Stimulated activated CD4-positive, alpha-beta T cell treated with anti-CD3 and anti-CD28 coated beads, Interleukin-2, amount 100 ng/mL, for 24 hours (primary cell): Measurements from ENCODE around the gene PTS.

Experiments used
- DNase-seq, 2 donors: peaks; one replicate each; pipeline ENCODE4 v3.0.0-alpha.2; 2020

The PTS gene

GRCh38 chr11:112222303-112222702 lies 3.9 kb upstream of the PTS start:
- no peak for DNase-seq

GRCh38 chr11:112223121-112223520 lies 3.1 kb upstream of the PTS start:
- no peak for DNase-seq

- no peak for DNase-seq
Measured at GRCh38 chr11:112223754-112224532, 2.3 kb upstream of the PTS start.

- no peak for DNase-seq
Measured at GRCh38 chr11:112225753-112226061, 521 bp upstream of the PTS start.

GRCh38 chr11:112226831-112227401 lies 688 bp downstream of the PTS start:
- no peak for DNase-seq

- DNase-seq: no peak
Measured at GRCh38 chr11:112227471-112227870, 1.2 kb downstream of the PTS start.

GRCh38 chr11:112228706-112229105 lies 2.5 kb downstream of the PTS start:
- no peak for DNase-seq

- DNase-seq: no peak
Measured at GRCh38 chr11:112229159-112229558, 2.9 kb downstream of the PTS start.

GRCh38 chr11:112229746-112230433 lies 3.7 kb downstream of the PTS start:
- no peak for DNase-seq

GRCh38 chr11:112231952-112232351 lies 5.7 kb downstream of the PTS start:
- no peak for DNase-seq

- DNase-seq: no peak
Measured at GRCh38 chr11:112235750-112236390, 9.6 kb downstream of the PTS start.

- DNase-seq: no peak
Measured at GRCh38 chr11:112237451-112237850, 11.2 kb downstream of the PTS start.

- DNase-seq: no peak
Measured at GRCh38 chr11:112238041-112238440, 11.8 kb downstream of the PTS start.

- no peak for DNase-seq
Measured at GRCh38 chr11:112241486-112241885, 15.3 kb downstream of the PTS start.

GRCh38 chr11:112247201-112247600 lies 21.0 kb downstream of the PTS start:
- no peak for DNase-seq

- DNase-seq: no peak
Measured at GRCh38 chr11:112248201-112248600, 22.0 kb downstream of the PTS start.

- DNase-seq: no peak
Measured at GRCh38 chr11:112249871-112250610, 23.8 kb downstream of the PTS start.

- no peak for DNase-seq
Measured at GRCh38 chr11:112253605-112254242, 27.5 kb downstream of the PTS start.

GRCh38 chr11:112255067-112255720 lies 29.0 kb downstream of the PTS start:
- DNase-seq: no peak

- no peak for DNase-seq
Measured at GRCh38 chr11:112260490-112260889, 34.3 kb downstream of the PTS start, which contains the start of gene PLET1. TSS of gene PLET1 (minus strand) at chr11:112260860. CDS start at chr11:112260589, 271 bp downstream.

GRCh38 chr11:112265659-112266409 lies 39.6 kb downstream of the PTS start:
- no peak for DNase-seq
